ENCODE data around the gene CHST15. TPM values are rescaled to one million over a fixed set of nuclear protein-coding genes. Genes with fewer than 3 reads are reported as not detected.

The CHST15 gene
- polyA plus RNA-seq, 1 donor: 20.6 TPM

- DNase-seq: no peak
Observed at GRCh38 chr10:124065382-124066125, 27.8 kb downstream of the CHST15 start.

- DNase-seq: no peak
Observed at GRCh38 chr10:124064676-124065075, 28.7 kb downstream of the CHST15 start.

- no peak for DNase-seq
Observed at GRCh38 chr10:124063750-124064603, 29.4 kb downstream of the CHST15 start.

- no peak for DNase-seq
Observed at GRCh38 chr10:124062390-124062789, 31.0 kb downstream of the CHST15 start.

GRCh38 chr10:124061030-124061429, 32.4 kb downstream of the CHST15 start:
- DNase-seq: no peak

GRCh38 chr10:124060148-124060720, 33.2 kb downstream of the CHST15 start:
- DNase-seq: no peak

- DNase-seq: no peak
Observed at GRCh38 chr10:124059551-124059950, 33.8 kb downstream of the CHST15 start.

GRCh38 chr10:124058346-124059003, 34.9 kb downstream of the CHST15 start:
- no peak for DNase-seq

- no peak for DNase-seq
Observed at GRCh38 chr10:124057601-124058000, 35.8 kb downstream of the CHST15 start.

- DNase-seq: no peak
Observed at GRCh38 chr10:124056337-124056980, 36.9 kb downstream of the CHST15 start.

- DNase-seq: no peak
Observed at GRCh38 chr10:124053971-124054370, 39.4 kb downstream of the CHST15 start.

GRCh38 chr10:124052561-124052960, 40.8 kb downstream of the CHST15 start:
- no peak for DNase-seq

- DNase-seq: no peak
Observed at GRCh38 chr10:124050021-124051015, 43.1 kb downstream of the CHST15 start.

GRCh38 chr10:124049484-124049883, 43.9 kb downstream of the CHST15 start:
- no peak for DNase-seq

GRCh38 chr10:124048371-124049290, 44.8 kb downstream of the CHST15 start:
- DNase-seq: no peak

GRCh38 chr10:124047427-124048152, 45.8 kb downstream of the CHST15 start:
- no peak for DNase-seq

- no peak for DNase-seq
Observed at GRCh38 chr10:124045801-124046355, 47.5 kb downstream of the CHST15 start.

- DNase-seq: no peak
Observed at GRCh38 chr10:124045276-124045675, 48.1 kb downstream of the CHST15 start.

Measured in left kidney (tissue), 2 donors.